Kidney (tissue), 14 donors: ENCODE measurements around the gene ITGA3. TPM values are rescaled to one million over a fixed set of nuclear protein-coding genes. Genes with fewer than 3 reads are reported as not detected.

Experiments
- DNase-seq, 5 donors: peaks; one replicate each; pipeline ENCODE4 v3.0.0-alpha.2; 2013 to 2020
- FAIRE-seq: peaks from 2 replicates; lab custom pipeline; 2012; peaks lifted over from hg19 to GRCh38; lab: Jason Lieb, UNC
- H3K27ac ChIP-seq, 2 donors: one replicate each; pipeline ENCODE4 v1.7.0; 2013; ENCODE audit warnings: low read depth in 2 of 2, low read length in 2 of 2, inconsistent platforms in 1 of 2
- H3K27me3 ChIP-seq: one replicate; pipeline ENCODE4 v1.7.1; 2013; ENCODE audit warnings: low read length, inconsistent platforms; ENCODE audit not compliant: control insufficient read depth, insufficient read depth
- H3K36me3 ChIP-seq, 3 donors: one replicate each; pipeline versions ENCODE4 v1.7.0 to v1.7.1; 2013; ENCODE audit warnings: low read length in 3 of 3, control low read depth in 1 of 3, inconsistent platforms in 1 of 3; ENCODE audit not compliant: insufficient read depth in 3 of 3, control insufficient read depth in 2 of 3
- H3K4me1 ChIP-seq, 3 donors: one replicate each; pipeline versions ENCODE4 v1.7.0 to v1.7.1; 2013; ENCODE audit warnings: low read length in 3 of 3, inconsistent platforms in 1 of 3, low read depth in 1 of 3; ENCODE audit not compliant: control insufficient read depth in 2 of 3, insufficient read depth in 2 of 3
- H3K4me3 ChIP-seq, 3 donors: one replicate each; pipeline versions ENCODE4 v1.7.0 to v1.8.1; 2013; ENCODE audit warnings: low read length in 3 of 3, control low read depth in 1 of 3, inconsistent platforms in 1 of 3
- H3K9ac ChIP-seq, 3 donors: one replicate each; pipeline versions ENCODE4 v1.7.0 to v1.7.1; 2013; ENCODE audit warnings: low read length in 3 of 3, control low read depth in 1 of 3, inconsistent platforms in 1 of 3
- H3K9me3 ChIP-seq, 3 donors: one replicate each; pipeline versions ENCODE4 v1.7.0 to v1.7.1; 2013; ENCODE audit warnings: low read length in 3 of 3, control low read depth in 1 of 3, inconsistent platforms in 1 of 3; ENCODE audit not compliant: control insufficient read depth in 2 of 3, insufficient read depth in 1 of 3
- intact Hi-C: fragments of 100-400 bp; cut with DNase I; formaldehyde crosslinking; loops from one replicate; pipeline ENCODE4 v1.11.1; 2022
- polyA plus RNA-seq: library from polyadenylated mRNA; stranded (reverse); fragments of 350-450 nt; fragmentation: Illumina TruSeq; extraction: RNeasy Lipid Tissue Mini Kit (QIAGEN cat#74804); gene quantifications from one replicate; pipeline ENCODE4 v1.2.3, GENCODE V29; 2014; ENCODE audit warnings: low read depth, low replicate concordance; ENCODE audit not compliant: insufficient read depth
- total RNA-seq: library from RNA; stranded (reverse); fragmentation: NEBNext Ultra II Directional; extraction: Animal tissue kit (Norgen Biotek cat#: 25700); gene quantifications from one replicate; pipeline ENCODE4 v1.2.1, GENCODE V29; 2021
- TF ChIP-seq, protein P1 (sequence below): IDR thresholded peaks from 3 replicates; pipeline ENCODE4 v1.5.1; 2012; ENCODE audit warnings: mild to moderate bottlenecking, moderate library complexity, borderline replicate concordance; ENCODE audit not compliant: insufficient read depth; ENCODE audit errors: extremely low read depth
- donor health status: control.
- donor health status: control.
- donor health status: control.
- donor health status: control.
- donor health status: control.
- donor health status: DM: yes; HTN: yes; CAD: no.
- donor health status: Normal renal cell carcinoma (clear cell type).

The ITGA3 gene
- total and polyA plus RNA-seq, 2 donors from 2014 or later, result 117 to 367 TPM

DNA sequence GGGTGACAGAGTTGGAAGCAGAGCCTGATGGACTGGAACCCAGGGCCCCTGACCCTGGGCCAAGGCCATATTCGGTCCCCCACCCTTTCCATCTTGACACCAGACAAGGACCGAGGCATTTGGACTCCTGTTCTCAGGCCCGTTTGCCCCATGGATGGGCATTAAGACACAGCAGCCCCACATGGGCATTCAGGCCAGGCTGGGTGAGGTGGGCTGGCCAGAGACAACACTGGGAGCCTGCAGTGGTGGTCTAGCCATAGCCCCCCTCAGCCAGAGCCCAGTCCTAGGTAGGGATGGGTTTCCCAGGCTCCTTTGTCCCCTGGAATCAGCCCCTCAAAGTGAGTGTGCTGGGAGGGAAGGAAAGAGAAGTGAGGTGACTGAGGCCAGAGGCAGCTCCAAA lies 40.8 kb downstream of the ITGA3 start:
- intact Hi-C loops, result loop anchor here (10.0 kb wide), 1 partner anchor 198 kb away; no protein-coding TSS in a partner anchor
- FAIRE-seq, result no peak
- TF ChIP-seq, protein P1, sequence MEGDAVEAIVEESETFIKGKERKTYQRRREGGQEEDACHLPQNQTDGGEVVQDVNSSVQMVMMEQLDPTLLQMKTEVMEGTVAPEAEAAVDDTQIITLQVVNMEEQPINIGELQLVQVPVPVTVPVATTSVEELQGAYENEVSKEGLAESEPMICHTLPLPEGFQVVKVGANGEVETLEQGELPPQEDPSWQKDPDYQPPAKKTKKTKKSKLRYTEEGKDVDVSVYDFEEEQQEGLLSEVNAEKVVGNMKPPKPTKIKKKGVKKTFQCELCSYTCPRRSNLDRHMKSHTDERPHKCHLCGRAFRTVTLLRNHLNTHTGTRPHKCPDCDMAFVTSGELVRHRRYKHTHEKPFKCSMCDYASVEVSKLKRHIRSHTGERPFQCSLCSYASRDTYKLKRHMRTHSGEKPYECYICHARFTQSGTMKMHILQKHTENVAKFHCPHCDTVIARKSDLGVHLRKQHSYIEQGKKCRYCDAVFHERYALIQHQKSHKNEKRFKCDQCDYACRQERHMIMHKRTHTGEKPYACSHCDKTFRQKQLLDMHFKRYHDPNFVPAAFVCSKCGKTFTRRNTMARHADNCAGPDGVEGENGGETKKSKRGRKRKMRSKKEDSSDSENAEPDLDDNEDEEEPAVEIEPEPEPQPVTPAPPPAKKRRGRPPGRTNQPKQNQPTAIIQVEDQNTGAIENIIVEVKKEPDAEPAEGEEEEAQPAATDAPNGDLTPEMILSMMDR, result no peak
- Histone ChIP-seq H3K4me1 (peaks cover 0 to 46% (median 44%) of the 10 kb centered on the region in 3 donors), H3K9ac (peak overlapping the region in 1 of 3 donors; percentile 94), H3K27me3 (no peaks in the 10 kb centered on the region), H3K9me3 (no peaks in the 10 kb centered on the region), H3K4me3 (peak overlapping the region in 2 of 3 donors; percentile 95 to 96), H3K36me3 (peaks cover 2 to 36% (median 7%) of the 10 kb centered on the region in 3 donors), H3K27ac (peak overlapping the region; percentile 85 to 90)
- peak in 1 of 5 donors; percentile 48 for DNase-seq

GRCh38 chr17:50097455-50097854 lies 41.5 kb downstream of the ITGA3 start:
- Histone ChIP-seq H3K9ac (peak overlapping the region in 1 of 3 donors; percentile 94), H3K36me3 (peaks cover 2 to 36% (median 7%) of the 10 kb centered on the region in 3 donors), H3K9me3 (no peaks in the 10 kb centered on the region), H3K27me3 (no peaks in the 10 kb centered on the region), H3K4me1 (peaks cover 0 to 51% (median 49%) of the 10 kb centered on the region in 3 donors), H3K27ac (peak overlapping the region; percentile 40 to 90), H3K4me3 (peak overlapping the region in 1 of 3 donors; percentile 96)
- intact Hi-C loops, result loop anchor here (10.0 kb wide), 1 partner anchor 197 kb away; no protein-coding TSS in a partner anchor
- TF ChIP-seq, protein P1, result no peak
- DNase-seq (peak in 1 of 5 donors; percentile 38), FAIRE-seq (no peak)

- TF ChIP-seq, protein P1, result no peak
- intact Hi-C loops, result loop anchor here (10.0 kb wide), 1 partner anchor 197 kb away; no protein-coding TSS in a partner anchor
- Histone ChIP-seq H3K9ac (peak overlapping the region in 1 of 3 donors; percentile 94), H3K36me3 (peaks cover 2 to 36% (median 7%) of the 10 kb centered on the region in 3 donors), H3K27me3 (no peaks in the 10 kb centered on the region), H3K9me3 (no peaks in the 10 kb centered on the region), H3K4me1 (peaks cover 0 to 55% (median 54%) of the 10 kb centered on the region in 3 donors), H3K4me3 (peak overlapping the region in 1 of 3 donors; percentile 96), H3K27ac (peak overlapping the region in 1 of 2 donors; percentile 90)
- FAIRE-seq (no peak), DNase-seq (no peak)
These were observed 42.0 kb downstream of the ITGA3 start for GRCh38 chr17:50097926-50098325.
